Mucosa of rectum (tissue), 2 donors: ENCODE results near the gene SOCS4.
A peak's percentile ranks its signal among the peaks of the same experiment; 100 is the strongest.
"Not testable (repeated sequence)": the region's sequence is repeated elsewhere in the genome, so short reads cannot be mapped to it uniquely, and the experiment has no call there.

Experiments used
- H3K27ac ChIP-seq, 2 donors: one replicate each; pipeline ENCODE4 v1.7.0; 2013; ENCODE audit warnings: inconsistent platforms in 2 of 2, low read depth in 2 of 2, low read length in 2 of 2
- H3K27me3 ChIP-seq, 2 donors: one replicate each; pipeline ENCODE4 v1.7.0; 2013; ENCODE audit warnings: low read length in 2 of 2; ENCODE audit not compliant: control insufficient read depth in 2 of 2, insufficient read depth in 2 of 2
- H3K36me3 ChIP-seq, 2 donors: one replicate each; pipeline ENCODE4 v1.7.0; 2013; ENCODE audit warnings: low read length in 2 of 2; ENCODE audit not compliant: control insufficient read depth in 2 of 2, insufficient read depth in 2 of 2
- H3K4me1 ChIP-seq, 2 donors: one replicate each; pipeline ENCODE4 v1.7.0; 2013; ENCODE audit warnings: low read length in 2 of 2, mild to moderate bottlenecking in 1 of 2; ENCODE audit not compliant: control insufficient read depth in 2 of 2, insufficient read depth in 2 of 2
- H3K4me3 ChIP-seq, 2 donors: one replicate each; pipeline ENCODE4 v1.7.0; 2013; ENCODE audit warnings: low read length in 2 of 2
- H3K9ac ChIP-seq, 2 donors: one replicate each; pipeline ENCODE4 v1.7.0; 2013; ENCODE audit warnings: low read length in 2 of 2, low read depth in 1 of 2, mild to moderate bottlenecking in 1 of 2
- H3K9me3 ChIP-seq, 2 donors: one replicate each; pipeline ENCODE4 v1.7.0; 2013; ENCODE audit warnings: low read length in 2 of 2; ENCODE audit not compliant: control insufficient read depth in 2 of 2
- donor health status: healthy.
- donor health status: Normal muscosa, but diverticular disease.

The SOCS4 gene

GRCh38 chr14:55064896-55065295, 37.9 kb downstream of the SOCS4 start:
- not testable (repeated sequence) for H3K4me3 ChIP-seq, H3K27me3 ChIP-seq, H3K4me1 ChIP-seq, H3K9ac ChIP-seq, H3K9me3 ChIP-seq, H3K27ac ChIP-seq
- H3K36me3 ChIP-seq = peaks cover 21 to 27% of the 10 kb centered on the region in 2 donors

GRCh38 chr14:55065411-55065810, 38.4 kb downstream of the SOCS4 start:
- H3K4me1 ChIP-seq = no peaks in the 10 kb centered on the region
- H3K27me3 ChIP-seq = no peaks in the 10 kb centered on the region
- H3K9ac ChIP-seq = no peak overlapping the region
- no peaks in the 10 kb centered on the region for H3K9me3 ChIP-seq
- H3K36me3 ChIP-seq = peaks cover 21 to 27% of the 10 kb centered on the region in 2 donors
- peak overlapping the region in 1 of 2 donors; percentile 28 for H3K27ac ChIP-seq
- H3K4me3 ChIP-seq = no peak overlapping the region

GRCh38 chr14:55066223-55066622, 39.2 kb downstream of the SOCS4 start:
- Histone ChIP-seq H3K4me1 (no peaks in the 10 kb centered on the region), H3K4me3 (no peak overlapping the region), H3K9me3 (no peaks in the 10 kb centered on the region), H3K36me3 (peaks cover 21 to 27% of the 10 kb centered on the region in 2 donors), H3K9ac (no peak overlapping the region), H3K27me3 (no peaks in the 10 kb centered on the region), H3K27ac (no peak overlapping the region)

GRCh38 chr14:55070981-55071411, 44.0 kb downstream of the SOCS4 start:
- Histone ChIP-seq H3K4me3 (no peak overlapping the region), H3K9me3 (no peaks in the 10 kb centered on the region), H3K9ac (no peak overlapping the region), H3K27me3 (no peaks in the 10 kb centered on the region), H3K36me3 (peaks cover 0 to 8% of the 10 kb centered on the region in 2 donors), H3K4me1 (peaks cover 5% of the 10 kb centered on the region in 2 donors), H3K27ac (no peak overlapping the region)

- Histone ChIP-seq H3K4me3 (peak overlapping the region in 1 of 2 donors; percentile 29), H3K9me3 (no peaks in the 10 kb centered on the region), H3K27ac (peak overlapping the region in 1 of 2 donors; percentile 49), H3K27me3 (no peaks in the 10 kb centered on the region), H3K4me1 (peaks cover 5 to 7% of the 10 kb centered on the region in 2 donors), H3K36me3 (peaks cover 0 to 3% of the 10 kb centered on the region in 2 donors), H3K9ac (no peak overlapping the region)
Observed at GRCh38 chr14:55071870-55072640, 45.0 kb downstream of the SOCS4 start.

GRCh38 chr14:55073856-55074255, 46.8 kb downstream of the SOCS4 start:
- H3K9me3 ChIP-seq = no peaks in the 10 kb centered on the region
- H3K27ac ChIP-seq = no peak overlapping the region
- H3K36me3 ChIP-seq = no peaks in the 10 kb centered on the region
- peaks cover 5 to 11% of the 10 kb centered on the region in 2 donors for H3K4me1 ChIP-seq
- H3K4me3 ChIP-seq = no peak overlapping the region
- no peak overlapping the region for H3K9ac ChIP-seq
- H3K27me3 ChIP-seq = no peaks in the 10 kb centered on the region

GRCh38 chr14:55074662-55075061, 47.6 kb downstream of the SOCS4 start:
- no peak overlapping the region for H3K27ac ChIP-seq
- no peaks in the 10 kb centered on the region for H3K9me3 ChIP-seq
- no peaks in the 10 kb centered on the region for H3K36me3 ChIP-seq
- H3K4me3 ChIP-seq = peak overlapping the region in 1 of 2 donors; percentile 37
- H3K4me1 ChIP-seq = peaks cover 5 to 11% of the 10 kb centered on the region in 2 donors
- no peaks in the 10 kb centered on the region for H3K27me3 ChIP-seq
- no peak overlapping the region for H3K9ac ChIP-seq

GRCh38 chr14:55075628-55076175, 48.7 kb downstream of the SOCS4 start:
- Histone ChIP-seq H3K4me1 (peaks cover 5 to 11% of the 10 kb centered on the region in 2 donors), H3K9me3 (no peaks in the 10 kb centered on the region), H3K27ac (no peak overlapping the region), H3K27me3 (no peaks in the 10 kb centered on the region), H3K9ac (no peak overlapping the region), H3K36me3 (no peaks in the 10 kb centered on the region), H3K4me3 (no peak overlapping the region)

GRCh38 chr14:55077170-55078151, 50.4 kb downstream of the SOCS4 start:
- H3K27ac ChIP-seq = peak overlapping the region; percentile 52 to 62
- no peaks in the 10 kb centered on the region for H3K9me3 ChIP-seq
- no peaks in the 10 kb centered on the region for H3K27me3 ChIP-seq
- H3K9ac ChIP-seq = peak overlapping the region in 1 of 2 donors; percentile 50
- H3K4me1 ChIP-seq = peaks cover 0 to 8% of the 10 kb centered on the region in 2 donors
- H3K4me3 ChIP-seq = peak overlapping the region in 1 of 2 donors; percentile 27
- no peaks in the 10 kb centered on the region for H3K36me3 ChIP-seq
